Right lobe of liver (tissue), 6 donors: Measurements from ENCODE around the gene SPATA2. TPM values are rescaled to one million over a fixed set of nuclear protein-coding genes. Genes with fewer than 3 reads are reported as not detected.

Experiments used
- ATAC-seq, 4 donors: fragments of 200-7000 bp; cut with Tn5 transposase; one replicate each; pipeline ENCODE4 v1.9.1; 2020; ENCODE audit warnings: mild to moderate bottlenecking in 4 of 4, moderate library complexity in 4 of 4
- DNase-seq, 3 donors: peaks; one replicate each; pipeline ENCODE4 v3.0.0-alpha.2; 2020
- H3K27ac ChIP-seq, 3 donors: fragments of 200-600 bp; one replicate each; pipeline ENCODE4 v1.8.0; 2022
- H3K27me3 ChIP-seq, 2 donors: fragments of 200-600 bp; one replicate each; pipeline ENCODE4 v1.8.0; 2022
- H3K36me3 ChIP-seq, 4 donors: fragments of 200-600 bp; sonication (generic) in 1 of 4; one replicate each; pipeline versions ENCODE4 v1.5.1 to v1.8.0; 2017 to 2022; ENCODE audit warnings: control low read depth in 1 of 4
- H3K4me1 ChIP-seq, 4 donors: fragments of 200-600 bp; sonication (generic) in 1 of 4; one replicate each; pipeline versions ENCODE4 v1.5.1 to v1.8.0; 2017 to 2022; ENCODE audit warnings: control low read depth in 1 of 4
- H3K4me3 ChIP-seq, 3 donors: fragments of 200-600 bp; one replicate each; pipeline ENCODE4 v1.8.0; 2022
- H3K9me3 ChIP-seq, 4 donors: fragments of 200-600 bp; sonication (generic) in 1 of 4; one replicate each; pipeline versions ENCODE4 v1.5.1 to v1.8.0; 2017 to 2022; ENCODE audit warnings: control low read depth in 1 of 4
- CTCF ChIP-seq, 4 donors: fragments of 200-600 bp in 3 of 4; fragments of 450-650 bp in 1 of 4; IDR thresholded peaks; one replicate each; pipeline versions ENCODE4 v1.5.1 to v1.8.0; 2016 to 2022; ENCODE audit warnings: antibody characterized with exemption in 4 of 4, mild to moderate bottlenecking in 2 of 4
- POLR2A ChIP-seq: fragments of 450-650 bp; IDR thresholded peaks from one replicate; pipeline ENCODE4 v1.6.1; 2017; ENCODE audit warnings: antibody characterized with exemption, mild to moderate bottlenecking
- WGBS: methylation state at CpG from one replicate; pipeline ENCODE4 v1.1.6; 2018; ENCODE audit warnings: low coverage, low lambda C conversion rate; ENCODE audit not compliant: insufficient coverage; ENCODE audit errors: missing lambda C conversion rate; 5-methylcytosine and 5-hydroxymethylcytosine counted together
- intact Hi-C, 2 donors: fragments of 100-400 bp; cut with DNase I; formaldehyde crosslinking; loops; one replicate each; pipeline versions ENCODE4 v1.11.2 to v1.14.1; 2022
- total RNA-seq, 6 experiments: library from RNA; depleted of rRNA in 2 of 6; stranded (reverse); fragments of >200 nt in 2 of 6; fragmentation: NEBNext Ultra II Directional in 3 of 6; extraction: Animal tissue kit (Norgen Biotek cat#: 25700) in 3 of 6; gene quantifications; one replicate each; pipeline versions ENCODE4 v1.1.0 to v1.2.4, GENCODE V29; 2016 to 2023
- donor health status: DM: no; HTN: yes; CAD: no.
- donor health status: DM: no; HTN: no; CAD: no.
- donor health status: DM: no; HTN: no; CAD: no.
- donor health status: DM: no; HTN: yes; CAD: no.
- donor health status: DM: no; HTN: yes; CAD: no.

SPATA2 gene
- total RNA-seq, 6 experiments from 2014 or later = 1.9 to 3.6 (median 2.9) TPM

- 100% methylated on average over 3 of the region's 3 CpGs for WGBS
- ATAC-seq (peak in 2 of 4 donors; percentile 12 to 17), DNase-seq (no peak)
- H3K27me3 ChIP-seq = no peaks in the 10 kb centered on the region
- TF ChIP-seq POLR2A = no peak
- TF ChIP-seq CTCF (IDR thresholded peaks at IDR 0.05) = no peak
- H3K4me3 ChIP-seq = no peak overlapping the region
- intact Hi-C loops = no loop called here
- no peaks in the 10 kb centered on the region for H3K4me1 ChIP-seq
- no peaks in the 10 kb centered on the region for H3K9me3 ChIP-seq
- H3K36me3 ChIP-seq = peaks cover 8 to 63% (median 23%) of the 10 kb centered on the region in 4 donors
- H3K27ac ChIP-seq = no peak overlapping the region
Observed at GRCh38 chr20:49955167-49955566, 39.8 kb upstream of the SPATA2 start.

GRCh38 chr20:49951151-49951550, 35.8 kb upstream of the SPATA2 start:
- no peak overlapping the region for H3K27ac ChIP-seq
- ATAC-seq (no peak), DNase-seq (no peak)
- no peak overlapping the region for H3K4me3 ChIP-seq
- TF ChIP-seq POLR2A = no peak
- TF ChIP-seq CTCF (IDR thresholded peaks at IDR 0.05) = no peak
- WGBS = 88% methylated on average over 4 of the region's 4 CpGs
- H3K4me1 ChIP-seq = no peaks in the 10 kb centered on the region
- no peaks in the 10 kb centered on the region for H3K27me3 ChIP-seq
- peaks cover 14 to 85% (median 36%) of the 10 kb centered on the region in 4 donors for H3K36me3 ChIP-seq
- intact Hi-C loops = no loop called here
- H3K9me3 ChIP-seq = no peaks in the 10 kb centered on the region

- WGBS = 70% methylated on average over 8 of the region's 11 CpGs
- ATAC-seq = no peak
- Histone ChIP-seq H3K36me3 (peaks cover 14 to 91% (median 50%) of the 10 kb centered on the region in 4 donors), H3K27ac (no peak overlapping the region), H3K27me3 (no peaks in the 10 kb centered on the region), H3K4me1 (no peaks in the 10 kb centered on the region), H3K4me3 (no peak overlapping the region), H3K9me3 (no peaks in the 10 kb centered on the region)
- intact Hi-C loops = no loop called here
- no peak for TF ChIP-seq CTCF (IDR thresholded peaks at IDR 0.05)
- TF ChIP-seq POLR2A = no peak
- DNase-seq = no peak
Observed at GRCh38 chr20:49948809-49949507, 33.6 kb upstream of the SPATA2 start.

GRCh38 chr20:49948178-49948577, 32.8 kb upstream of the SPATA2 start:
- ATAC-seq (no peak), DNase-seq (no peak)
- 78% methylated on average over 3 of the region's 3 CpGs for WGBS
- intact Hi-C loops = no loop called here
- H3K4me1 ChIP-seq = no peaks in the 10 kb centered on the region
- TF ChIP-seq POLR2A (no peak), CTCF (IDR thresholded peaks at IDR 0.05) (no peak)
- peaks cover 14 to 89% (median 46%) of the 10 kb centered on the region in 4 donors for H3K36me3 ChIP-seq
- H3K27me3 ChIP-seq = no peaks in the 10 kb centered on the region
- H3K4me3 ChIP-seq = no peak overlapping the region
- no peak overlapping the region for H3K27ac ChIP-seq
- H3K9me3 ChIP-seq = no peaks in the 10 kb centered on the region
